NCI-H2107 treated with DMSO at 0.1 percent for 48 hours (cell line): Measurements from ENCODE around the gene VAPB.

ENCODE experiments used
- DNase-seq: peaks from one replicate; lab custom pipeline; 2025; ENCODE audit not compliant: unreplicated experiment; lab: John Stamatoyannopoulos, UW

The VAPB gene

GRCh38 chr20:58433759-58434158 lies 44.7 kb downstream of the VAPB start:
- no peak for DNase-seq

- DNase-seq = no peak
Observed at GRCh38 chr20:58434326-58434725, 45.3 kb downstream of the VAPB start.

- DNase-seq = no peak
Observed at GRCh38 chr20:58435237-58435636, 46.2 kb downstream of the VAPB start.

- peak; percentile 73 for DNase-seq
Observed at GRCh38 chr20:58436868-58437645, 48.0 kb downstream of the VAPB start.

GRCh38 chr20:58438970-58439808 lies 50.2 kb downstream of the VAPB start:
- no peak for DNase-seq

GRCh38 chr20:58440021-58440767 lies 51.2 kb downstream of the VAPB start:
- DNase-seq = no peak

DNA sequence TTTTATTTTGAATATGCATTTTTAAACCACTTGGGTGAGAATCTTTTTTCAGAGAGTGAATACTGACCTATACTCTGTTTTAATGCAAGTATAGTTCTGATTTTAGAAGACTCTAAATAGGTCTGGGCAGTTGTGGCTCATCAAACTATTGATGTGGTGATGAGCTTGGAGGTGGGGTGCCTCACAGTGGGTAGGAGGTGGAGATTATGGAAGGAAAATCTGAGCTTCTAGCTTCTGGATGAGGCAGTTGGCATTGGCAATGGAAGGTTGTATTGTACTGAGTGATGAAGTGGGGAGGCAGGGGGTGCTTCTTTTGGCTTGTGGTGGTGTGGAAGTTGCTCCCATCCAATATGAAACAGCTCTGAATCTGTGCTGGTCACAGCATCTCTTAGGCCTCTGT lies 52.7 kb downstream of the VAPB start:
- DNase-seq = no peak

GRCh38 chr20:58444746-58445255 lies 55.8 kb downstream of the VAPB start:
- no peak for DNase-seq

- no peak for DNase-seq
Observed at GRCh38 chr20:58446264-58446959, 57.4 kb downstream of the VAPB start.

- DNase-seq = no peak
Observed at GRCh38 chr20:58446960-58447265, 57.9 kb downstream of the VAPB start.

DNA sequence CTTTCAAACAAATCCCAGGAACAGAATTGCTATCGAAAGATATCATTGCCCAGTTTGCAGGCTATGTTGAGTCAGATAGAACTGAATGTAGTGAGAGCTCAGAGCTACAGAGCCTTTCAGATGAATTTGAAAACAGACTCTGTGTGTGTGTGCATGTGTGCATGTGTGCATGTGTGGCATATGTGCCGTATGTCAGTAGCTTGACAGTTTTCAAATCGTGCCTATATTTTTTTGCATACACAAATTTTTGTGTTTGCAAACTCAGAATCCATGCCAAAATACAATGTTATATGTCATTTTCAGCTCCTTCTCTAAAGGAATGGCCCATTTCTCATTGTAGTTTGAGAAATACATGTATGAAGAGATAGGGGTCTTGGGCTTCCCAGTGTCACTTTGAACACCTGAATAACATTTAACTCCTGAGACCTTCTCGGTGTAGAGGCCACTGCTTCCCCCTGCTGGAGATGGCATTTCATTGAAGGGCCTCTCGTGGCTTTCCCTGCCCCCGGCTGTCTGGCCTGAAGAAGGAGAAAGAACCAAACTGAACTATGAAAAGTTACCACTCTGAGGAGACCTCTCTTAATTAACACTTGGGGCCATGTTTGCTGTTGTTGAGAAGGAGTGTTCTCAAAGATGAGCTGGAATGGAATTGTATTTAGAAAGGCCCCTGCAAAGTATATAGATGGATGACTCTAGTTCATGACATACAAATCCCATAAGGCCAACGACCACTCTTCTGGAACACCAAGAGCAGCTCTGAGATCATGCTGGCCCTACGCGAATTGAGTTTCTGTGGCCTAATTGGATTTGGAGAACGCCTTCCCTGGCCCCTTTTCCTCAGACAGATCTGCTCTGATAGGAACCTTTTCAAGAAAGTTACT lies 58.7 kb downstream of the VAPB start:
- DNase-seq = peak; percentile 27

GRCh38 chr20:58448958-58449357 lies 59.9 kb downstream of the VAPB start:
- DNase-seq = no peak

- no peak for DNase-seq
Observed at GRCh38 chr20:58449681-58450221, 60.7 kb downstream of the VAPB start.

- no peak for DNase-seq
Observed at GRCh38 chr20:58450254-58450653, 61.2 kb downstream of the VAPB start.

DNA sequence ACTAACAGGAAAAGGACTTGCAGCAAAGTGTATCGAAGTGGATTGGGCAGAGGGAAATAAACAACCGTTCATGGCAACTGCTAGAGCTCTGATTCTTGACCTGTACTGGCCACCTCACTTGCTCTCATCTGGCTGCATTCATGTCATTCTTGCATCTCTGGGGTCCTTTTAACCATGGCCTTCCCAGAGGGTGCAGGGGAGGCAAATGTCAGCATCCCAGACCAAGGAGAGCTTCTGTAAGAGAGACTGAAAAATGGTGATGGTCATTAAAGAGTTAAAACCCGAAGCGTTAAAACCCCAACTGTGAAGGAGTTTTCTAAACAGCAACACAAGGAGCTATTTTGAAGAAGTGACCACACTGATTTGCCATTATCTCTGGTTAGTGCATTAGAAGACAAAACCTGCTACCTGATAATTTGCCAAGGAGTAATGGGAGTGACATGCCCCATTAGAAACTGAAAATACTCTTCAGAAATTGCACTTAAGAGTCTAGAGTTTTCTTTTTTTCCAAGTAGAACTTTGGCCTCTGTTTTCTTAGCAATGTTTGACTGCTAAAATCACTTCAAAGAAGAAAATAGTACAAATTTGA lies 63.7 kb downstream of the VAPB start:
- no peak for DNase-seq

DNA sequence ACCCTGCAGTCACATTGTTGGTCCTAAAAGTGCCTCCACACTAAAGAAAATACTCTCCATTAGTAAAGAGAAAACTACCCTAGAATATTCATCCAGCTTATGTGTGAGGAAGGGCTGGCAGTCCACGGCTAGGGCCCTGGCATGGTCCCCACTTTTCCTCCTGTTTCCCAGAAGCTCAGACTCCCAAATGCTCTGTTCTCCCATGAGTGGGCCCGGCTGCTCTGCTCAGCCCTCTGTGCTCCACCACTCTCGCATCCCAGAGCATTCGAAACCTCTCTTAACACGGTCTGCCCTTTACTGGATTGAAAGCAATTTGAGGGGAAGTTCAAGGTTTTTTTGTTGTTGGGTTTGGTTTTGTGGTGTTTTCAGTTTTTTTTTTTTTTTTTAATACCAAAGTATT lies 64.4 kb downstream of the VAPB start:
- DNase-seq = no peak

DNA sequence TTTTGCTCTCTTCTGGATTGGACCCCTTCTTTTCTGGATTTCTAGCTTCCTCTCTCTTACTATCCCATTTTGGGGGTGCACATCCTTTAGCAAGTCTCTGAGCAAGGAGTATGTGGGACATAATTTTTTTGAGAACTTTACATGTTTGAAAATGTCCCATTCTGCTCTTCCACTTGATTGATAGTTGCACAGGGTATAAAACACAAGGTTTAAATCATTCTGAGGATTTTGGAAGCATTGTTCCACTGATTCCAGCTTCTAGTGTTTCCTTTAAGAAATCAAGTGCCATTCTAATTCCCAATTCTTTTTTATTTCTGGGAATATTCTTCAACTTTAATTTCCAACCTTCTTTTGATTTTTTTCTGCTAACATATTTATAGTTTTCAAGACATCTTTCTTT lies 65.4 kb downstream of the VAPB start:
- no peak for DNase-seq

DNA sequence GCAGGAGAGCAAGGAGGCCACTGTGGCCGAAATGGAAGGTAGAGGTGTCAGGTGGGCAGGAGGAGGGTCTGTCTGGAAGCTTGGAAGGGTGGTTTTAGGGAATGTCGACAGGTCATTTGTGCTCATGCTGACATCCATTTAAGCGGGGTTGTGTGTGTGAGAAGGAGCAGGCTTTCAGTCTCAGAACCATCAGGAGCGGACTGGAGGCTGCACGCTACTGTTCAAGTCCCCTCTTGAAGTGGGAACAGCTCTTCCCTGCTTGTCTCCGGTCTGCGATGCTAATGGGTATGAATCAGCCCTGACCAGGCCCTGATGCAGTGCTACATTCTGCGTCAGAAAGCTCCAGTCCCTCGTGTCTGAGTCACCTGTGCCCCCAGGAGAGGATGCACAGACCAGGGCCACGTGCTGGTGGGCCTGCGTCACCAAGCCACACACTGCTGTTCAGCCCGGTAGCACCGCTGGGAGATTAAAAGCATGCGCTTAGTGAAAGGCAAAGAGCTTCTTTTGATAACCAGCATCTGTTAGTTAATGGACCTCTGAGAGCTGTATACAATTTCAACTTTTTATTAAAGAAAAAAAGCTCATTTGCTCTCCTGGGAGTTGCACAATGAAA lies 68.2 kb downstream of the VAPB start:
- DNase-seq = peak; percentile 90
